HL-60 (cell line): ENCODE data around the gene AP4M1.

Source experiments
- DNase-seq, 2 experiments: peaks; one replicate each; pipeline ENCODE4 v3.0.0-alpha.2; 2010 to 2020; ENCODE audit warnings: low read depth in 1 of 2, low spot score in 1 of 2
- H3K27ac ChIP-seq: fragments of 250-450 bp; sonication (Bioruptor Pico); replicated peaks from 2 replicates; pipeline ENCODE4 v1.5.1; 2020; ENCODE audit warnings: mild to moderate bottlenecking, moderate library complexity
- H3K27me3 ChIP-seq: fragments of 250-450 bp; sonication (Bioruptor Pico); 2 replicates; pipeline ENCODE4 v1.5.1; 2021; ENCODE audit warnings: mild to moderate bottlenecking, moderate library complexity; ENCODE audit not compliant: insufficient read depth, poor library complexity, severe bottlenecking
- H3K4me3 ChIP-seq: replicated peaks from 2 replicates; pipeline ENCODE4 v1.5.1; 2011; ENCODE audit warnings: mild to moderate bottlenecking, control low read depth, low read length; ENCODE audit not compliant: insufficient read depth
- GABPA ChIP-seq: IDR thresholded peaks from 2 replicates; pipeline ENCODE4 v1.6.1; 2012; ENCODE audit warnings: low read depth
- POLR2AphosphoS5 ChIP-seq: IDR thresholded peaks from 2 replicates; pipeline ENCODE4 v1.6.1; 2012; ENCODE audit warnings: low read depth
- SPI1 ChIP-seq: IDR thresholded peaks from 2 replicates; pipeline ENCODE4 v1.6.1; 2012; ENCODE audit warnings: low read depth, mild to moderate bottlenecking, borderline replicate concordance
- TF ChIP-seq, protein P1 (sequence below): IDR thresholded peaks from one replicate; pipeline ENCODE4 v1.5.1; 2011; ENCODE audit warnings: low read length, control low read depth, inconsistent platforms; ENCODE audit not compliant: insufficient read depth
- TF ChIP-seq, protein P2 (sequence below): IDR thresholded peaks from 2 replicates; pipeline ENCODE4 v1.6.1; 2012; ENCODE audit warnings: low read depth; ENCODE audit not compliant: insufficient replicate concordance

Gene AP4M1

DNA sequence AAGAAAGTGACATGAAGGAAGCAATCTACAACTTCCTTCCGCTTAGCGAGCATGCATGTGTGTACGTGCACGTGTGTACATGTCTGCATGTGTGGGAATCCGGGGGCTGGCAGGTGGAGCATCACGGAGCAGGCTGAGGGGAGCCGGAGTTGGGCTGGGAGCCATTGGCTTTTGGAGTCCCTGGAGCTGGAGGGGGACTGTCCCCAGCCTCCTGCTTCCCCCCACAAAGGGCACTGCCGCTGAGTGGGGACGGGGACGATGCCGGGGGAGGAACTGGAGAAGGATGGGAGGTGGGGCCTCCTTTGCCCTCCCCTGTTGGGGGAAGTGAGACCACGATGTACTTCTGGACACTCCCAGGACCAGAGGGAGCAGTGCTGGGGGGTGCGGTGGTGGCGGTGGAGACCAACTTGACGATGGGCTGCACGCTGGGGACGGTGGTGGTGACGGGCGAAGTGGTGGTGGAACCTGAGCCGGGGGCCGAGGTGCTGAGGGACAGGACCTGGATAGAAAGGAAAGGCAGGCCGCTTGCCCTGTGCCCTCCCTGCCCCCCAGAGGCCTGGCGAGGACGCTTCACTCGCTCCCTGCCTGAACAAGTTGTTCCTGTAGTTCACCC, 5.8 kb downstream of the AP4M1 start:
- TF ChIP-seq SPI1 (no peak), POLR2AphosphoS5 (no peak), GABPA (no peak)
- TF ChIP-seq, protein P1, sequence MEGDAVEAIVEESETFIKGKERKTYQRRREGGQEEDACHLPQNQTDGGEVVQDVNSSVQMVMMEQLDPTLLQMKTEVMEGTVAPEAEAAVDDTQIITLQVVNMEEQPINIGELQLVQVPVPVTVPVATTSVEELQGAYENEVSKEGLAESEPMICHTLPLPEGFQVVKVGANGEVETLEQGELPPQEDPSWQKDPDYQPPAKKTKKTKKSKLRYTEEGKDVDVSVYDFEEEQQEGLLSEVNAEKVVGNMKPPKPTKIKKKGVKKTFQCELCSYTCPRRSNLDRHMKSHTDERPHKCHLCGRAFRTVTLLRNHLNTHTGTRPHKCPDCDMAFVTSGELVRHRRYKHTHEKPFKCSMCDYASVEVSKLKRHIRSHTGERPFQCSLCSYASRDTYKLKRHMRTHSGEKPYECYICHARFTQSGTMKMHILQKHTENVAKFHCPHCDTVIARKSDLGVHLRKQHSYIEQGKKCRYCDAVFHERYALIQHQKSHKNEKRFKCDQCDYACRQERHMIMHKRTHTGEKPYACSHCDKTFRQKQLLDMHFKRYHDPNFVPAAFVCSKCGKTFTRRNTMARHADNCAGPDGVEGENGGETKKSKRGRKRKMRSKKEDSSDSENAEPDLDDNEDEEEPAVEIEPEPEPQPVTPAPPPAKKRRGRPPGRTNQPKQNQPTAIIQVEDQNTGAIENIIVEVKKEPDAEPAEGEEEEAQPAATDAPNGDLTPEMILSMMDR, result no peak
- TF ChIP-seq, protein P2, sequence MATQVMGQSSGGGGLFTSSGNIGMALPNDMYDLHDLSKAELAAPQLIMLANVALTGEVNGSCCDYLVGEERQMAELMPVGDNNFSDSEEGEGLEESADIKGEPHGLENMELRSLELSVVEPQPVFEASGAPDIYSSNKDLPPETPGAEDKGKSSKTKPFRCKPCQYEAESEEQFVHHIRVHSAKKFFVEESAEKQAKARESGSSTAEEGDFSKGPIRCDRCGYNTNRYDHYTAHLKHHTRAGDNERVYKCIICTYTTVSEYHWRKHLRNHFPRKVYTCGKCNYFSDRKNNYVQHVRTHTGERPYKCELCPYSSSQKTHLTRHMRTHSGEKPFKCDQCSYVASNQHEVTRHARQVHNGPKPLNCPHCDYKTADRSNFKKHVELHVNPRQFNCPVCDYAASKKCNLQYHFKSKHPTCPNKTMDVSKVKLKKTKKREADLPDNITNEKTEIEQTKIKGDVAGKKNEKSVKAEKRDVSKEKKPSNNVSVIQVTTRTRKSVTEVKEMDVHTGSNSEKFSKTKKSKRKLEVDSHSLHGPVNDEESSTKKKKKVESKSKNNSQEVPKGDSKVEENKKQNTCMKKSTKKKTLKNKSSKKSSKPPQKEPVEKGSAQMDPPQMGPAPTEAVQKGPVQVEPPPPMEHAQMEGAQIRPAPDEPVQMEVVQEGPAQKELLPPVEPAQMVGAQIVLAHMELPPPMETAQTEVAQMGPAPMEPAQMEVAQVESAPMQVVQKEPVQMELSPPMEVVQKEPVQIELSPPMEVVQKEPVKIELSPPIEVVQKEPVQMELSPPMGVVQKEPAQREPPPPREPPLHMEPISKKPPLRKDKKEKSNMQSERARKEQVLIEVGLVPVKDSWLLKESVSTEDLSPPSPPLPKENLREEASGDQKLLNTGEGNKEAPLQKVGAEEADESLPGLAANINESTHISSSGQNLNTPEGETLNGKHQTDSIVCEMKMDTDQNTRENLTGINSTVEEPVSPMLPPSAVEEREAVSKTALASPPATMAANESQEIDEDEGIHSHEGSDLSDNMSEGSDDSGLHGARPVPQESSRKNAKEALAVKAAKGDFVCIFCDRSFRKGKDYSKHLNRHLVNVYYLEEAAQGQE, result no peak
- Histone ChIP-seq H3K27me3 (no peaks in the 10 kb centered on the region), H3K27ac (no peak overlapping the region), H3K4me3 (no peak overlapping the region)
- DNase-seq, result no peak

DNA sequence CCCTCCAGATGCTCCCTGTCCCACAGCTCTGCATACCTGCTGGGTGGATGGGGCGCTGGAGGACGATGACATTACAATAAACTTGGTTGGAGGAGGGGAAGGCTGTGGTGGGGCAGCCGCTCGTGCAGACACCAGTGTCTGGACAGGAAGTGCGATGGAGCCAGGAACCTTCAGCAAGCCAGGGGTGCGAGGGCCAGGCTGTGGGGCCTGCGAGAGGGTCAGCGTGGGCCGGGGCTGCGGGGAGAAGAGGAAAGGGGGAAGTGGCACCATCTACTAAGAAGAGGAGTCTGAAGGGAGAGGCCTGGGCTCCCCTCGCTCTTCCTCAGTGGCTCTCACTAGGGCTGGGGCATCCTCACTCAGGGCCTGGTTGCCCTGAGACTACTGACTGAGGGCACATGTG, 6.4 kb downstream of the AP4M1 start:
- no peak for DNase-seq
- H3K27ac ChIP-seq, result no peak overlapping the region
- TF ChIP-seq SPI1 (0 out of 2 replicates have a peak, but pooled peaks have one; percentile 5), GABPA (no peak), POLR2AphosphoS5 (no peak; the same call in 1 of the 2 replicates)
- TF ChIP-seq, protein P1, result no peak
- no peak overlapping the region for H3K4me3 ChIP-seq
- H3K27me3 ChIP-seq, result no peaks in the 10 kb centered on the region

DNA sequence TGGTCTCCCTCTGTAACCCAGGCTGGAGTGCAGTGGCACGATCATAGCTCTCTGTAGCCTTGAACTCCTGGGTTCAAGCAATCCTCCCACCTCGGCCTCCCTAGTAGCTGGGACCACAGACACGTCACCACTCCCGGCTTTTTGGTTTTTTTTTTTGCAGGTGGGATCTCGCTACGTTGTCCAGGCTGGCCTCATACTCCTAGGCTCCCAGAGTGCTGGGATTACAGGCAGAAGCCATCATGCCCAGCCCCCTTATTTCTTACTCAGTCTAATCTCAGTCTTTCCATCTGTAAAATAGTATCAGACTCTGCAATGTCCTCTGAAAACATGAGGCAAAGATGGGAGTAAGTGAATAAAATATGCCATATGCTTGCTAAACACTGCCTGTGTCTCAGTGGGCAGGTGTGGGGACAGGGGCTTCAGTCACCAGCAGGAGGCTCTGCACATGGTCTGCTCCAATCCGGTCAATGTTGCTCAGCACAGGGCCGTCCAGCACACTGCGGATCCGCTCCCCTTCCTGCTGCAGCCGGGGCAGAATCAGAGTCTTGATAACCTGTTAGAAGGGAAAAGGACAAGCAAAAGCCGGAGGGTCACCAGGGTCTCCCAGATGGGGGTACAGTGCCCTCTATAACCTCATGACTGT, 8.2 kb downstream of the AP4M1 start:
- TF ChIP-seq, protein P1, result no peak
- TF ChIP-seq, protein P2, result no peak
- TF ChIP-seq GABPA (no peak), SPI1 (no peak), POLR2AphosphoS5 (no peak)
- no peak for DNase-seq

More for the DNA sequence above, 8.2 kb downstream of the AP4M1 start:
- Histone ChIP-seq H3K4me3 (no peak overlapping the region), H3K27ac (no peak overlapping the region), H3K27me3 (no peaks in the 10 kb centered on the region)
